ENCODE results near the gene LCE1A.

The LCE1A gene

DNA sequence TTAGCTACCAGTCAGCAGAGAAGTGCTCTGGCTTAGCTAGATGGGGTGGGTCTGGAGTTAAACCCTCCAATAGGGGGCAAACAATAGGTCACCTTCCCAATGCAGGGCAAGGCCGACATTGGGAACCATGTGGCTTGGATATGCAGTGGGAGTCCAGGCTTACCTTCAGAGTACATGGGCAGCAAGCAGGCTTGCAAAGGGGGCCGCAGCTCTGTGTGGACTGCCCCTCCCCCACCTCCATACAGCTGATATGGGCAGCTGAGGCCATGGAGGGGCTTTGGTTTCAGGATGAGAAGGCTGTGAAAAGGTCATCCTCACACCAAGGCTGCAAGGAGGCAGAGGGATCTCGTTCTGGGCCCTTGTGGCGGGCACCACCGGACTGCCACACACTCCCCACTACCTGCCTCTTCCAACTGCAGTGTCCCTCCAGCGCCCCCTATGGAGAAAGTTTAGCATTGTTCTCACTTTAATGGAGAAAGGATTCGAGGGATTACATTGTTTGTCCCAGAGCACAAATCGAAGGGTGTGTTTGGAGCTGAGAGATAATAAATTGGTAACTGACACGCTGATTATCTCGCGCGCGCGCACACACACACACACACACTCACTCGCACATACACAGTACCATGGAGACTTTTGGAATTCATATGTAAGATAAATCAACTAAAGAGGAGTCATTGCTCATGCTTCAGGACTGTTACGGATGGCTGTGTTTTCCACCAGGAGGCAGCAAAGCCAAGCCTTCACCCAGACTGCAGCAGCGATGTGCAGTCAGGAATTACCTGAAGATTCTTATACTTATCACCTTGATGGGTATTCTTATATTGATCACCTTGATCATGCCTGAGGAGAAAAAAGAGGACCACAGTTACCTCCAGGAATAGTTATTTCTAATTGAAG, 43.8 kb downstream of the LCE1A start:
- DNase-seq = no peak

DNA sequence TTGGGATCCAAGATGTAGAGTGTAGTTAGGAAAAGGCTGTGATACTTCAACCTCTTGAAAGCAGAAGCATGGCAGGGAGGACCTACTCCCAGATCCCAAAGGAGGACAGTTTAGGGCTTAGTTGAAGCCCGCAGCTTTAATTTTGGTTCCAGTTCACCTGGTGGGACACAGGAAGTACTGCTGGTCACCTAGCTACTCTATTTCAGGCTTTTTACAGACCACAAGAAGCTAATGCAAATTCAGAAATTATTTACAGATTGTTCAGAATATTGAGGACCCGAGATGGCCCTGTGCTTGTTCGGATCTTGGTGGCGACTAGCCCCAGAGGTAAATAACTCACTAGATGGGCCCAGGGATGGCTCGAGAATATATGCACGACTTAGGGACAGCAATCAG, 44.5 kb downstream of the LCE1A start:
- DNase-seq = no peak

DNA sequence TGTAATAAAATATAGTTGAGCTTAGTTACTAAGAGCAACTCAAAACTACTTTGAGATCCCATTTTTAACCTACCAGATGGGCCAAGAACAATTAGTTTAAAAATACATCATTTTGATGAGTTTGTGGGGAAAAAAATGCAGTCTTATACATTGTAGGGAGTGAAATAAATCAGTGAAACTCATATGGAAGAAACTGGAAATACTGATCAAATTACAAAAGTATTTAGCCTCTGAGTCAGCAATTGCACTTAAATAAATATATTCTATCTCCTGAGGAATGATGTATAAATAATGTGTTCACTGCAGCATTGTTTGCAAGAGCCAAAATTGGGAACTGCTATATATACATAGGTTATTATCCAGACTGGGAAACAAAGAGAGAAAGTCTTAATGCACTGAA, 46.2 kb downstream of the LCE1A start:
- DNase-seq = no peak

DNA sequence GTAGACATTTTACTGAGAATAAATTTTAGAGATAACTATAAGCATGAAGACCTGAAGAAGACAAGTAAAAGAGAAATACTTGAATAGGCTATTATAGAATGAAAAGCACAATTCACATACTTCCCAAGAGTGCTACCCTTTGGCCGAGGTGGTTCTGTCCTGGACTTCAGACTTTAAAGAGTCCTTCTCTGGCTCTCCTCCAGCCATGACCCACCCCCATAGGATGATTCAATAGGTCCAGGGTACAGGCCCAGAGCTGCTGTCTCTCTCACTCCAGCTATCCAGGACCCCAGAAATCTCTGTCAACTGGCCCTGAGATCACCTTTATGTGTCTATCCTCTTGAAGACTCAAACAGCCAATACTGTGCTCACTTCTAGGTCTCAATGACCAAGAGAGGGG, 49.6 kb downstream of the LCE1A start:
- DNase-seq = no peak

Data from amniotic stem cell (primary cell).